Measurements from ENCODE around the gene SATL1.

- TF ChIP-seq CTCF (conservative IDR thresholded peaks at IDR 0.05 in 1 of 2, IDR thresholded peaks at IDR 0.05 in 1 of 2; ENCODE audit: extremely low read depth in 1 of 2, insufficient read depth in 1 of 2, low read depth in 1 of 2, low read length in 2 of 2): no peak
- TF ChIP-seq EZH2 (IDR thresholded peaks at IDR 0.05; ENCODE audit: borderline replicate concordance, low read length): no peak
Measured at GRCh38 chrX:85196319-85196718, 47.3 kb downstream of the SATL1 start.
